MM.1S (cell line): ENCODE measurements around the gene EZH1.

Source experiments
- DNase-seq: peaks from one replicate; pipeline ENCODE4 v3.0.0-alpha.2; 2015
- H2AFZ ChIP-seq: fragments of 300-600 bp; sonication (generic); 2 replicates; pipeline ENCODE4 v1.6.0; 2016; ENCODE audit warnings: antibody characterized with exemption, low read length
- H3F3A ChIP-seq: fragments of 300-600 bp; sonication (generic); 2 replicates; pipeline ENCODE4 v1.6.1; 2016; ENCODE audit warnings: mild to moderate bottlenecking, antibody characterized with exemption, low read length, moderate library complexity, mixed read lengths; ENCODE audit not compliant: insufficient read depth
- H3K27ac ChIP-seq: fragments of 300-600 bp; sonication (generic); 2 replicates; pipeline ENCODE4 v1.5.1; 2016; ENCODE audit warnings: mild to moderate bottlenecking, low read length
- H3K27me3 ChIP-seq: fragments of 300-600 bp; sonication (generic); replicated peaks from 2 replicates; pipeline ENCODE4 v1.6.0; 2016; ENCODE audit warnings: low read length; ENCODE audit not compliant: insufficient read depth
- H3K36me3 ChIP-seq: fragments of 300-600 bp; sonication (generic); replicated peaks from 2 replicates; pipeline ENCODE4 v1.6.1; 2016; ENCODE audit warnings: mild to moderate bottlenecking, low read length, mixed read lengths; ENCODE audit not compliant: insufficient read depth
- H3K4me1 ChIP-seq: fragments of 300-600 bp; sonication (generic); 2 replicates; pipeline ENCODE4 v1.6.1; 2016; ENCODE audit warnings: low read length, mixed read lengths
- H3K4me2 ChIP-seq: fragments of 300-600 bp; sonication (generic); 2 replicates; pipeline ENCODE4 v1.6.0; 2016; ENCODE audit warnings: low read depth, low read length
- H3K4me3 ChIP-seq: fragments of 300-600 bp; sonication (generic); 2 replicates; pipeline ENCODE4 v1.5.1; 2016; ENCODE audit warnings: low read length, mixed read lengths
- H3K79me2 ChIP-seq: fragments of 300-600 bp; sonication (generic); 2 replicates; pipeline ENCODE4 v1.6.1; 2016; ENCODE audit warnings: mixed run types, low read length, mixed read lengths
- H3K9ac ChIP-seq: fragments of 300-600 bp; sonication (generic); 2 replicates; pipeline ENCODE4 v1.6.1; 2016; ENCODE audit warnings: low read length, mixed read lengths
- H3K9me2 ChIP-seq: fragments of 300-600 bp; sonication (generic); replicated peaks from 2 replicates; pipeline ENCODE4 v1.6.1; 2016; ENCODE audit warnings: mild to moderate bottlenecking, low read length, mixed read lengths; ENCODE audit not compliant: insufficient read depth
- H3K9me3 ChIP-seq: fragments of 300-600 bp; sonication (generic); replicated peaks from 2 replicates; pipeline ENCODE4 v1.6.1; 2016; ENCODE audit warnings: mild to moderate bottlenecking, low read length, mixed read lengths; ENCODE audit not compliant: insufficient read depth
- H4K20me1 ChIP-seq: fragments of 300-600 bp; sonication (generic); 2 replicates; pipeline ENCODE4 v1.6.1; 2016; ENCODE audit warnings: mild to moderate bottlenecking, low read length, moderate library complexity, mixed read lengths; ENCODE audit not compliant: insufficient read depth
- CTCF ChIP-seq: fragments of 300-600 bp; sonication (generic); IDR thresholded peaks from 2 replicates; pipeline ENCODE4 v1.5.1; 2016; ENCODE audit warnings: antibody characterized with exemption, low read length, mixed read lengths
- EZH2 ChIP-seq: fragments of 300-600 bp; sonication (generic); optimal IDR thresholded peaks from 2 replicates; pipeline ENCODE3; 2017; ENCODE audit warnings: low read depth, mild to moderate bottlenecking, antibody characterized with exemption, low read length, mixed read lengths
- EZH2phosphoT487 ChIP-seq: fragments of 300-600 bp; sonication (generic); IDR thresholded peaks from 2 replicates; pipeline ENCODE4 v1.6.1; 2018; ENCODE audit warnings: antibody characterized with exemption, low read length

Gene EZH1

GRCh38 chr17:42700586-42701289 lies 44.1 kb downstream of the EZH1 start:
- H3K36me3 ChIP-seq: no peaks in the 10 kb centered on the region
- H3K9me3 ChIP-seq: no peaks in the 10 kb centered on the region
- peaks cover 12% of the 10 kb centered on the region for H3K4me1 ChIP-seq
- H4K20me1 ChIP-seq: no peaks in the 10 kb centered on the region
- no peak overlapping the region for H3K4me3 ChIP-seq
- no peaks in the 10 kb centered on the region for H3K27me3 ChIP-seq
- no peak overlapping the region for H2AFZ ChIP-seq
- no peak overlapping the region for H3K27ac ChIP-seq
- peaks cover 7% of the 10 kb centered on the region for H3F3A ChIP-seq
- H3K4me2 ChIP-seq: no peak overlapping the region
- DNase-seq: no peak
- no peak overlapping the region for H3K9ac ChIP-seq
- H3K79me2 ChIP-seq: no peaks in the 10 kb centered on the region
- H3K9me2 ChIP-seq: no peaks in the 10 kb centered on the region
- TF ChIP-seq EZH2: no peak

DNA sequence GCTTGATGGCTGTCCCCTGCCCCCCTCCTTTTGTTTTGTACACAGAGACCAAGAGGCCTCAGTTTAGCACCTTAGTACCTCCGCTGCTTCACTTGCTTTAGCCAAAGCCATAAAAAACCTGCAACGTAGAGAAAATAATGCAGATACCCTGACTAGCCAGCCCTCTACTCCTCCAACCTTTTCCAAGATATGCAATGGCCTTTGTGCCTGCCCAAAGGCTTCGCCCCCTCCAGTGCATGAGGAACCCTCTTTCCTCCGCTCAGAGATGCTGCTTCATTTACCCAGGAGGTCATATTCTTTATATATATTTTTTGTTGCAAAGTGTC lies 45.5 kb downstream of the EZH1 start:
- no peak overlapping the region for H3K4me2 ChIP-seq
- no peak overlapping the region for H3K9ac ChIP-seq
- H3K9me2 ChIP-seq: no peaks in the 10 kb centered on the region
- TF ChIP-seq EZH2: no peak
- no peak for TF ChIP-seq CTCF
- TF ChIP-seq EZH2phosphoT487: no peak
- no peaks in the 10 kb centered on the region for H3K27me3 ChIP-seq
- H3K4me3 ChIP-seq: no peak overlapping the region
- H2AFZ ChIP-seq: no peak overlapping the region
- no peaks in the 10 kb centered on the region for H3K79me2 ChIP-seq
- no peaks in the 10 kb centered on the region for H3K9me3 ChIP-seq
- peaks cover 1% of the 10 kb centered on the region for H3K4me1 ChIP-seq
- no peaks in the 10 kb centered on the region for H4K20me1 ChIP-seq
- DNase-seq: no peak
- H3K36me3 ChIP-seq: no peaks in the 10 kb centered on the region
- no peaks in the 10 kb centered on the region for H3F3A ChIP-seq
- H3K27ac ChIP-seq: no peak overlapping the region

- H3K79me2 ChIP-seq: no peaks in the 10 kb centered on the region
- no peaks in the 10 kb centered on the region for H3F3A ChIP-seq
- no peaks in the 10 kb centered on the region for H3K9me3 ChIP-seq
- TF ChIP-seq CTCF: no peak
- TF ChIP-seq EZH2: no peak
- no peak for TF ChIP-seq EZH2phosphoT487
- no peaks in the 10 kb centered on the region for H4K20me1 ChIP-seq
- no peak overlapping the region for H3K9ac ChIP-seq
- H3K9me2 ChIP-seq: no peaks in the 10 kb centered on the region
- no peak overlapping the region for H3K4me3 ChIP-seq
- no peaks in the 10 kb centered on the region for H3K4me1 ChIP-seq
- no peak overlapping the region for H3K4me2 ChIP-seq
- no peak overlapping the region for H3K27ac ChIP-seq
- no peak for DNase-seq
- H2AFZ ChIP-seq: no peak overlapping the region
- no peaks in the 10 kb centered on the region for H3K27me3 ChIP-seq
- no peaks in the 10 kb centered on the region for H3K36me3 ChIP-seq
These were observed 46.0 kb downstream of the EZH1 start for GRCh38 chr17:42698736-42699414.
